Stomach (tissue), 4 donors: ENCODE data around the gene TUBA1A.

Experiments used
- CTCF ChIP-seq, 7 experiments: fragments of 450-650 bp in 4 of 7; fragments of 200-600 bp in 3 of 7; sonication (generic) in 3 of 7; IDR thresholded peaks; one replicate each; pipeline ENCODE4 v1.5.1; 2016 to 2019; ENCODE audit warnings: antibody characterized with exemption in 7 of 7, control low read depth in 2 of 7, mild to moderate bottlenecking in 1 of 7
- EP300 ChIP-seq: sonication (generic); formaldehyde crosslinking; IDR thresholded peaks from one replicate; pipeline ENCODE4 v1.6.1; 2017; ENCODE audit warnings: antibody characterized with exemption
- POLR2A ChIP-seq, 4 donors: fragments of 450-650 bp; IDR thresholded peaks; one replicate each; pipeline ENCODE4 v1.6.1; 2016; ENCODE audit warnings: antibody characterized with exemption in 4 of 4, control low read depth in 2 of 4, mild to moderate bottlenecking in 1 of 4, moderate library complexity in 1 of 4
- POLR2AphosphoS5 ChIP-seq, 3 donors: sonication (generic); formaldehyde crosslinking; IDR thresholded peaks; one replicate each; pipeline ENCODE4 v1.6.1; 2016; ENCODE audit warnings: antibody characterized with exemption in 3 of 3

- TF ChIP-seq CTCF (IDR thresholded peaks at IDR 0.05) = no peak
- no peak for TF ChIP-seq POLR2AphosphoS5 (IDR thresholded peaks at IDR 0.05)
- TF ChIP-seq POLR2A (IDR thresholded peaks at IDR 0.05) = no peak
- no peak for TF ChIP-seq EP300
Measured at GRCh38 chr12:49189731-49190716, 1.1 kb upstream of the TUBA1A start.
